ENCODE results near the gene IFNA4.

- no peak for TF ChIP-seq SMC3 (conservative IDR thresholded peaks at IDR 0.05; ENCODE audit: poor library complexity)
- TF ChIP-seq CTCF (IDR thresholded peaks at IDR 0.05; ENCODE audit: poor library complexity, severe bottlenecking): no peak
- no peak for TF ChIP-seq EZH2 (IDR thresholded peaks at IDR 0.05; ENCODE audit: borderline replicate concordance, insufficient read depth, low read length, poor library complexity, severe bottlenecking)
- no peak for TF ChIP-seq REST (IDR thresholded peaks at IDR 0.05; ENCODE audit: borderline replicate concordance)
- no peak for TF ChIP-seq POLR2AphosphoS5 (IDR thresholded peaks at IDR 0.05)
Measured at GRCh38 chr9:21210311-21210710, 22.9 kb upstream of the IFNA4 start.
